Esophagus (tissue), 2 donors: Measurements from ENCODE around the gene NANP. TPM values are rescaled to one million over a fixed set of nuclear protein-coding genes. Genes with fewer than 3 reads are reported as not detected.
A peak's percentile ranks its signal among the peaks of the same experiment; 100 is the strongest.
"Not testable (repeated sequence)": the region's sequence is repeated elsewhere in the genome, so short reads cannot be mapped to it uniquely, and the experiment has no call there.

Experiments used
- H3K27ac ChIP-seq, 2 donors: one replicate each; pipeline ENCODE4 v1.5.1; 2013; ENCODE audit warnings: low read depth in 2 of 2, mild to moderate bottlenecking in 2 of 2, inconsistent platforms in 1 of 2, low read length in 1 of 2, moderate library complexity in 1 of 2
- H3K27me3 ChIP-seq, 2 donors: one replicate each; pipeline ENCODE4 v1.6.1; 2013; ENCODE audit warnings: low read length in 2 of 2, control low read depth in 1 of 2, mild to moderate bottlenecking in 1 of 2; ENCODE audit not compliant: insufficient read depth in 2 of 2, control insufficient read depth in 1 of 2
- H3K36me3 ChIP-seq, 2 donors: one replicate each; pipeline ENCODE4 v1.6.1; 2013; ENCODE audit warnings: low read length in 1 of 2; ENCODE audit not compliant: control insufficient read depth in 2 of 2, insufficient read depth in 2 of 2
- H3K4me1 ChIP-seq, 2 donors: one replicate each; pipeline ENCODE4 v1.6.1; 2013; ENCODE audit warnings: low read length in 1 of 2; ENCODE audit not compliant: control insufficient read depth in 2 of 2, insufficient read depth in 2 of 2
- H3K4me3 ChIP-seq, 2 donors: one replicate each; pipeline ENCODE4 v1.5.1; 2013; ENCODE audit warnings: low read length in 2 of 2, mild to moderate bottlenecking in 2 of 2, low read depth in 1 of 2, moderate library complexity in 1 of 2
- H3K9me3 ChIP-seq, 2 donors: one replicate each; pipeline ENCODE4 v1.6.1; 2013; ENCODE audit warnings: mild to moderate bottlenecking in 2 of 2, low read depth in 1 of 2, low read length in 1 of 2, moderate library complexity in 1 of 2; ENCODE audit not compliant: control insufficient read depth in 2 of 2, insufficient read depth in 1 of 2
- WGBS, 2 donors: extraction: QIAGEN DNeasy Blood & Tissue Kit; methylation state at CpG; one replicate each; pipeline ENCODE4 v1.1.7; 2013; 5-methylcytosine and 5-hydroxymethylcytosine counted together
- polyA plus RNA-seq, 2 donors: library from polyadenylated mRNA; stranded (reverse); fragments of 200-250 nt; gene quantifications; one replicate each; pipeline ENCODE4 v1.2.3, GENCODE V29; 2013
- donor health status: healthy with polysubstance abuse.
- donor health status: Bipolar disorder and iron deficiency.

Gene NANP
- polyA plus RNA-seq, 2 donors: 1.3 to 2.1 TPM

DNA sequence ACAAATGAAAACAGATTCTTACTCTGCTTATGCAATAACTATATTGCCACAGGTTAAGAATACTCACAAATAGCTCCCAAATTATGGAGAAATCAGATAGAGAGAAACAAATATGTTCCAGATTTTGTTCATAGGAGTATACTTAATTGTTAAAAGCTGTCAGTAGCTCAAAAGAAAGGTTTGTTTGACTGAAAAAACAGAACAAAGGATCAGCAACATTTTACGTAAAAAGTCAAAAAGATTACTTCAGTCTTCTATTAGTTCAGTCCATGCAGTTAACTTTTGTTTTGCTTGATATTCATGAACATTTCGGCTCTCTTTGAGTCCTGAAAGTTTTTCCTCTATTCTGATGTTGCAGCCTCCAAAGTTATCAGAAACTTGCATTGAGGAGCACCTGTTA is 13.4 kb upstream of the NANP start:
- no peak overlapping the region for H3K4me3 ChIP-seq
- 97 to 99% methylated on average over 2 of the region's 2 CpGs for WGBS, 2 donors

DNA sequence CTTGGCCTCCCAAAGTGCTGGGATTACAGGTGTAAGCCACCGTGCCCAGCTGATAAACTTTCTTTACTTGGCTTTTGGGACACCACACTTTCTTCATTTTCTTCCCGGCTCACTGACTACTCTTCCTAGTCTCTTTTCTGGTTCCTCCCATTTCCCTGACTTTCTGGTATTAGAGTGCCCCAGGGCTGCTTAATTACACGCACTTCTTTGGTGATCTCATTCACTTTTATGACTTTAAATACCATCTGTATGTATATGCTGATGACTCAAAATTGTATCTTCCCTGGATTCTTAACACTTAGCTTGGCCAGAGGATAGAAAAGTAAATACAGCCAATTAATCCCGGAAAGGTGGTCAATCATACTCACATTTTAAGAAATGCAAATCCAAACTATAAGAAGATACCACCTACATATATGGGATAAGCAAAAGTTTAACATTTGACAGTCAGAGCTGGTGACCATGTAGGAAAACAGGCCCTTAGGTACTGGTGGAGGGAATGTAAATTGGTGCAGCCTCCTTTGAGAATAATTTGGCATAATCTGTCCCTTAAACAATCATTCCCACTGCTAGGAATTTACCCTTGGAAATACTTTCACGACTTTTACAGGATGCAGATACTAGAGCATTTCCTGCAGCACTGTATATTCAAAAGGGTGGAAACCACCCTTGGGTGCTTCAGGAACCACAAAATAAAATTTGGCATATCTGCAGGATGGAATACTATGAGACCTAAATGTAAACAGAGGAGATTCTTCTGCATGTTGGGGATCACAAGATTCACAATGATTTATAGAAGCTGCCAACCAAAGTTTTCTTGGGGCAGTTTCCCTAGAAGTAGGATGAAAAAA is 9.4 kb upstream of the NANP start:
- no peak overlapping the region for H3K27ac ChIP-seq
- no peaks in the 10 kb centered on the region for H3K36me3 ChIP-seq
- WGBS, 2 donors: 64 to 68% methylated on average over 5 of the region's 5 CpGs
- no peak overlapping the region for H3K4me3 ChIP-seq
- no peaks in the 10 kb centered on the region for H3K4me1 ChIP-seq
- no peaks in the 10 kb centered on the region for H3K9me3 ChIP-seq
- no peaks in the 10 kb centered on the region for H3K27me3 ChIP-seq

More for the DNA sequence above, 13.4 kb upstream of the NANP start:
- Histone ChIP-seq H3K36me3 (no peaks in the 10 kb centered on the region), H3K27me3 (no peaks in the 10 kb centered on the region), H3K9me3 (no peaks in the 10 kb centered on the region), H3K4me1 (no peaks in the 10 kb centered on the region), H3K27ac (no peak overlapping the region)

DNA sequence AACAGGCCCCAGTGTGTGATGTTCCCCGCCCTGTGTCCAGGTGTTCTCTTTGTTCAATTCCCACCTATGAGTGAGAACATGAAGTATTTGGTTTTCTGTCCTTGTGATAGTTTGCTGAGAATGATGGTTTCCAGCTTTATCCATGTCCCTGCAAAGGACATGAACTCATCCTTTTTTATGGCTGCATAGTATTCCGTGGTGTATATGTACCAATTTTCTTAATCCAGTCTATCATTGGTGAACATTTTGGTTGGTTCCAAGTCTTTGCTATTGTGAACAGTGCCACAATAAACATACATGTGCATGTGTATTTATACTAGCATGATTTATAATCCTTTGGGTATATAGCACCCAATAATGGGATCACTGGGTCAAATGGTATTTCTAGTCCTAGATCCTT is 6.8 kb upstream of the NANP start:
- not testable (repeated sequence) for H3K27ac ChIP-seq, H3K4me3 ChIP-seq, H3K36me3 ChIP-seq, H3K4me1 ChIP-seq, H3K9me3 ChIP-seq, H3K27me3 ChIP-seq
- WGBS, 2 donors: 90 to 95% methylated on average over 2 of the region's 2 CpGs

GRCh38 chr20:25629816-25630499 is 6.1 kb upstream of the NANP start:
- WGBS, 2 donors: 85 to 88% methylated on average over 8 of the region's 8 CpGs
- H3K27me3 ChIP-seq: no peaks in the 10 kb centered on the region
- no peaks in the 10 kb centered on the region for H3K4me1 ChIP-seq
- H3K36me3 ChIP-seq: no peaks in the 10 kb centered on the region
- no peak overlapping the region for H3K27ac ChIP-seq
- no peaks in the 10 kb centered on the region for H3K9me3 ChIP-seq
- no peak overlapping the region for H3K4me3 ChIP-seq

DNA sequence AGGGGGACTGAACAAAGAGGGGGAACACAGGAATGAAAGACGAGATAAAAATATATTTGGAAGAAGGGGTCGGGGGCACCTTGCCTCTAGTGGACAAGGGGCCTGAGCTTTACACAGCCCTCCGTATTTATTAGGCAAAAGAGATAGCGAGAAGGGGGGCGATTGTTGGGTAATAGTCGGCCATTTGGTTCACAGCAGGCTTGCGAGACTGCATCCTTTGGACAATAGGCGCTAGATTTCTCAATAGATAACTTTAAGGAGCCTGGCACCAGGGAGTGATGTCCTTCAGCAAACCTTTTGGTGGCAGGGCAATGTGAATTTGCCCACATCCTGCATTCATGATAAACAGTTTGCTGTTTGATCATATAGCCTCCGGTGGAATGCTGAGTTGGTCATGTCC is 3.0 kb upstream of the NANP start:
- WGBS, 2 donors: 83 to 88% methylated on average over 9 of the region's 9 CpGs
- Histone ChIP-seq H3K4me3 (no peak overlapping the region), H3K9me3 (no peaks in the 10 kb centered on the region), H3K36me3 (no peaks in the 10 kb centered on the region), H3K27ac (no peak overlapping the region), H3K27me3 (no peaks in the 10 kb centered on the region), H3K4me1 (peaks cover 0 to 4% of the 10 kb centered on the region in 2 donors)

DNA sequence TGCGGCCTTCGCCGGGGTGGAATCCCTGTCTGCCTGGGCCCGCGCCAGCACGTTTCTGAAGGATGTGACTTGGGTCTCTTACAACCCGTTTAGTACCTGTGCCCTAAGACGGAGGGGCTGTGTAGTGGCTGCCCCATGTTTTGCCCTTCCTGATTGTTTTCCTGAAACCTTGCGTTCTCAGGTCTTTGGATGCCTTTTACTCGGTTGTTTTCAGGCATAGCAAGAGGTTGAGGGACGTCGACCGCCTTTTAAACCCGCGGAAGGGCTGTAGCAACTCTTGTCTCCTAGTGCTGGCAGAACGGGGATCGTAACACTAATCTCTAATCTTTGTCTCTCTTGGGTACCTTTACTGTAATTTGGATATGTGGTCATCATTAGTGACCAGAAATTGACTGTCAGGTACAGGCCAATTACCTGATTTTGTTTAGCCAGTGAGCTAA is 706 bp upstream of the NANP start:
- 36 to 38% methylated on average over 17 of the region's 17 CpGs for WGBS, 2 donors
- peaks cover 0 to 4% of the 10 kb centered on the region in 2 donors for H3K4me1 ChIP-seq
- no peaks in the 10 kb centered on the region for H3K36me3 ChIP-seq

DNA sequence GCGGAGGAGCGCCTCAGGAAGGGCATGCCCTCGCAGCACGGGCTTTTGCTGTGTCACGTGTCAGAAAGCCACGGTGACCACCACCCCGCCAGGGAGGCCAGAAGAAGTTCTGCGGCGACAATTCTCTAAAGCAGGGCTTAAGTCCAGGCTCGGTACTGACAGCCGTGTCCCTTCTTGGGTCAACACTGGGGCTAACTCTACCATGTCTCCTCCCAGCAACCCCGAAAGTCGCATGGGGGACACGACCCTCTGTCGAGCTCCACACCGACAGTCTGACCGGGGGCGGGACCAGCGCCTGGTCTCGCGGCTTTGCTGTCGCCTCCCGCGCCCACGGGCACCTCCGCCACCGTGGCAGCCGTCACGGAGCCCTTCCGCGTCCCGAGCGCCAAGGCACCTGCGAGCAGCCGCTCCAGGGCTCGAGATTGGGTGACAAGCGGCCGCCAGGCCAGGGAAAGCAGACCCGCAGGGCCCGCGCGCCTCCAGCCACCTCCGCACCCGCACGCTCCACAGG is 534 bp downstream of the NANP start:
- H3K27me3 ChIP-seq: no peaks in the 10 kb centered on the region
- H3K9me3 ChIP-seq: no peaks in the 10 kb centered on the region
- WGBS, 2 donors: 0% methylated on average over 45 of the region's 45 CpGs
- peak overlapping the region; percentile 70 to 87 for H3K4me3 ChIP-seq
- H3K4me1 ChIP-seq: peaks cover 0 to 4% of the 10 kb centered on the region in 2 donors
- H3K36me3 ChIP-seq: no peaks in the 10 kb centered on the region
- H3K27ac ChIP-seq: peak overlapping the region; percentile 95 to 99

More for the DNA sequence above, 706 bp upstream of the NANP start:
- Histone ChIP-seq H3K4me3 (peak overlapping the region; percentile 70 to 87), H3K27me3 (no peaks in the 10 kb centered on the region), H3K27ac (peak overlapping the region; percentile 95 to 99), H3K9me3 (no peaks in the 10 kb centered on the region)

GRCh38 chr20:25622450-25623224 is 1.2 kb downstream of the NANP start:
- H3K4me3 ChIP-seq: peak overlapping the region; percentile 70 to 87
- peak overlapping the region; percentile 95 to 99 for H3K27ac ChIP-seq
- peaks cover 0 to 7% of the 10 kb centered on the region in 2 donors for H3K4me1 ChIP-seq
- H3K27me3 ChIP-seq: no peaks in the 10 kb centered on the region
- WGBS, 2 donors: 28 to 32% methylated on average over 17 of the region's 17 CpGs
- H3K9me3 ChIP-seq: no peaks in the 10 kb centered on the region
- no peaks in the 10 kb centered on the region for H3K36me3 ChIP-seq

GRCh38 chr20:25622049-25622448 is 1.8 kb downstream of the NANP start:
- H3K4me3 ChIP-seq: no peak overlapping the region
- 87 to 89% methylated on average over 6 of the region's 6 CpGs for WGBS, 2 donors
- no peak overlapping the region for H3K27ac ChIP-seq
- H3K4me1 ChIP-seq: peaks cover 0 to 7% of the 10 kb centered on the region in 2 donors
- no peaks in the 10 kb centered on the region for H3K27me3 ChIP-seq
- no peaks in the 10 kb centered on the region for H3K36me3 ChIP-seq
- H3K9me3 ChIP-seq: no peaks in the 10 kb centered on the region
